H1 (cell line): ENCODE data around the gene EML1.

ENCODE experiments used
- POLR2AphosphoS5 ChIP-seq: IDR thresholded peaks from 2 replicates; pipeline ENCODE4 v1.6.1; 2011; ENCODE audit warnings: low read depth, low read length
- POU5F1 ChIP-seq: IDR thresholded peaks from 2 replicates; pipeline ENCODE4 v1.6.1; 2011; ENCODE audit warnings: low read depth, mild to moderate bottlenecking, low read length, moderate library complexity
- TF ChIP-seq, protein P1 (sequence below): fragments of 300-600 bp; sonication (generic); IDR thresholded peaks from 2 replicates; pipeline ENCODE4 v1.7.1; 2012; ENCODE audit warnings: low read length, moderate library complexity, mild to moderate bottlenecking, inconsistent platforms; ENCODE audit not compliant: insufficient replicate concordance

DNA sequence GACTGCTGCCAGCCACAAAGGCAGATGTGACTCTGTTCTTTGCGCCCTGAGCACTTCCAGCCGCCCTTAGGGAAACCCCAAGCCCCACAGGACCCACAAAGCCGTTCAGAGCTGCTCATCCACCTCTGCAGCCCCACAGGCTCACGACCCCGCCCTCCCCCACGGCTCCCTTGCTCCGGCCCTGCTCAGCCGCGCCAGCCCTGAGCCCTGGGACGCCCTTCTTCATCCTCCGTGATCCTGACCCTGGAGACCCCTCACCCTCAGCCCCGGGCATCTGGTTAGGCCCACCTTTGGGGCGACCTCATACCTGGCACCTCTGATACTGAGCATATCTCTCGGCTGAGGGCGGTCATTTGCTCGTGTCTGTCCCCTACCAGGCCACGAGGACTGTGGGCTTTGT is 146.2 kb downstream of the EML1 start:
- no peak for TF ChIP-seq POLR2AphosphoS5
- TF ChIP-seq POU5F1: no peak
- TF ChIP-seq, protein P1, sequence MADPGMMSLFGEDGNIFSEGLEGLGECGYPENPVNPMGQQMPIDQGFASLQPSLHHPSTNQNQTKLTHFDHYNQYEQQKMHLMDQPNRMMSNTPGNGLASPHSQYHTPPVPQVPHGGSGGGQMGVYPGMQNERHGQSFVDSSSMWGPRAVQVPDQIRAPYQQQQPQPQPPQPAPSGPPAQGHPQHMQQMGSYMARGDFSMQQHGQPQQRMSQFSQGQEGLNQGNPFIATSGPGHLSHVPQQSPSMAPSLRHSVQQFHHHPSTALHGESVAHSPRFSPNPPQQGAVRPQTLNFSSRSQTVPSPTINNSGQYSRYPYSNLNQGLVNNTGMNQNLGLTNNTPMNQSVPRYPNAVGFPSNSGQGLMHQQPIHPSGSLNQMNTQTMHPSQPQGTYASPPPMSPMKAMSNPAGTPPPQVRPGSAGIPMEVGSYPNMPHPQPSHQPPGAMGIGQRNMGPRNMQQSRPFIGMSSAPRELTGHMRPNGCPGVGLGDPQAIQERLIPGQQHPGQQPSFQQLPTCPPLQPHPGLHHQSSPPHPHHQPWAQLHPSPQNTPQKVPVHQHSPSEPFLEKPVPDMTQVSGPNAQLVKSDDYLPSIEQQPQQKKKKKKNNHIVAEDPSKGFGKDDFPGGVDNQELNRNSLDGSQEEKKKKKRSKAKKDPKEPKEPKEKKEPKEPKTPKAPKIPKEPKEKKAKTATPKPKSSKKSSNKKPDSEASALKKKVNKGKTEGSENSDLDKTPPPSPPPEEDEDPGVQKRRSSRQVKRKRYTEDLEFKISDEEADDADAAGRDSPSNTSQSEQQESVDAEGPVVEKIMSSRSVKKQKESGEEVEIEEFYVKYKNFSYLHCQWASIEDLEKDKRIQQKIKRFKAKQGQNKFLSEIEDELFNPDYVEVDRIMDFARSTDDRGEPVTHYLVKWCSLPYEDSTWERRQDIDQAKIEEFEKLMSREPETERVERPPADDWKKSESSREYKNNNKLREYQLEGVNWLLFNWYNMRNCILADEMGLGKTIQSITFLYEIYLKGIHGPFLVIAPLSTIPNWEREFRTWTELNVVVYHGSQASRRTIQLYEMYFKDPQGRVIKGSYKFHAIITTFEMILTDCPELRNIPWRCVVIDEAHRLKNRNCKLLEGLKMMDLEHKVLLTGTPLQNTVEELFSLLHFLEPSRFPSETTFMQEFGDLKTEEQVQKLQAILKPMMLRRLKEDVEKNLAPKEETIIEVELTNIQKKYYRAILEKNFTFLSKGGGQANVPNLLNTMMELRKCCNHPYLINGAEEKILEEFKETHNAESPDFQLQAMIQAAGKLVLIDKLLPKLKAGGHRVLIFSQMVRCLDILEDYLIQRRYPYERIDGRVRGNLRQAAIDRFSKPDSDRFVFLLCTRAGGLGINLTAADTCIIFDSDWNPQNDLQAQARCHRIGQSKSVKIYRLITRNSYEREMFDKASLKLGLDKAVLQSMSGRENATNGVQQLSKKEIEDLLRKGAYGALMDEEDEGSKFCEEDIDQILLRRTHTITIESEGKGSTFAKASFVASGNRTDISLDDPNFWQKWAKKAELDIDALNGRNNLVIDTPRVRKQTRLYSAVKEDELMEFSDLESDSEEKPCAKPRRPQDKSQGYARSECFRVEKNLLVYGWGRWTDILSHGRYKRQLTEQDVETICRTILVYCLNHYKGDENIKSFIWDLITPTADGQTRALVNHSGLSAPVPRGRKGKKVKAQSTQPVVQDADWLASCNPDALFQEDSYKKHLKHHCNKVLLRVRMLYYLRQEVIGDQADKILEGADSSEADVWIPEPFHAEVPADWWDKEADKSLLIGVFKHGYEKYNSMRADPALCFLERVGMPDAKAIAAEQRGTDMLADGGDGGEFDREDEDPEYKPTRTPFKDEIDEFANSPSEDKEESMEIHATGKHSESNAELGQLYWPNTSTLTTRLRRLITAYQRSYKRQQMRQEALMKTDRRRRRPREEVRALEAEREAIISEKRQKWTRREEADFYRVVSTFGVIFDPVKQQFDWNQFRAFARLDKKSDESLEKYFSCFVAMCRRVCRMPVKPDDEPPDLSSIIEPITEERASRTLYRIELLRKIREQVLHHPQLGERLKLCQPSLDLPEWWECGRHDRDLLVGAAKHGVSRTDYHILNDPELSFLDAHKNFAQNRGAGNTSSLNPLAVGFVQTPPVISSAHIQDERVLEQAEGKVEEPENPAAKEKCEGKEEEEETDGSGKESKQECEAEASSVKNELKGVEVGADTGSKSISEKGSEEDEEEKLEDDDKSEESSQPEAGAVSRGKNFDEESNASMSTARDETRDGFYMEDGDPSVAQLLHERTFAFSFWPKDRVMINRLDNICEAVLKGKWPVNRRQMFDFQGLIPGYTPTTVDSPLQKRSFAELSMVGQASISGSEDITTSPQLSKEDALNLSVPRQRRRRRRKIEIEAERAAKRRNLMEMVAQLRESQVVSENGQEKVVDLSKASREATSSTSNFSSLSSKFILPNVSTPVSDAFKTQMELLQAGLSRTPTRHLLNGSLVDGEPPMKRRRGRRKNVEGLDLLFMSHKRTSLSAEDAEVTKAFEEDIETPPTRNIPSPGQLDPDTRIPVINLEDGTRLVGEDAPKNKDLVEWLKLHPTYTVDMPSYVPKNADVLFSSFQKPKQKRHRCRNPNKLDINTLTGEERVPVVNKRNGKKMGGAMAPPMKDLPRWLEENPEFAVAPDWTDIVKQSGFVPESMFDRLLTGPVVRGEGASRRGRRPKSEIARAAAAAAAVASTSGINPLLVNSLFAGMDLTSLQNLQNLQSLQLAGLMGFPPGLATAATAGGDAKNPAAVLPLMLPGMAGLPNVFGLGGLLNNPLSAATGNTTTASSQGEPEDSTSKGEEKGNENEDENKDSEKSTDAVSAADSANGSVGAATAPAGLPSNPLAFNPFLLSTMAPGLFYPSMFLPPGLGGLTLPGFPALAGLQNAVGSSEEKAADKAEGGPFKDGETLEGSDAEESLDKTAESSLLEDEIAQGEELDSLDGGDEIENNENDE: no peak
